GM18517 (cell line): Measurements from ENCODE around the gene ATRN.

Experiments used
- ATAC-seq: cut with Tn5 transposase; IDR thresholded peaks from one replicate; pipeline ENCODE4 v1.9.1; 2021; ENCODE audit warnings: mild to moderate bottlenecking, moderate library complexity; ENCODE audit not compliant: unreplicated experiment

ATRN gene

DNA sequence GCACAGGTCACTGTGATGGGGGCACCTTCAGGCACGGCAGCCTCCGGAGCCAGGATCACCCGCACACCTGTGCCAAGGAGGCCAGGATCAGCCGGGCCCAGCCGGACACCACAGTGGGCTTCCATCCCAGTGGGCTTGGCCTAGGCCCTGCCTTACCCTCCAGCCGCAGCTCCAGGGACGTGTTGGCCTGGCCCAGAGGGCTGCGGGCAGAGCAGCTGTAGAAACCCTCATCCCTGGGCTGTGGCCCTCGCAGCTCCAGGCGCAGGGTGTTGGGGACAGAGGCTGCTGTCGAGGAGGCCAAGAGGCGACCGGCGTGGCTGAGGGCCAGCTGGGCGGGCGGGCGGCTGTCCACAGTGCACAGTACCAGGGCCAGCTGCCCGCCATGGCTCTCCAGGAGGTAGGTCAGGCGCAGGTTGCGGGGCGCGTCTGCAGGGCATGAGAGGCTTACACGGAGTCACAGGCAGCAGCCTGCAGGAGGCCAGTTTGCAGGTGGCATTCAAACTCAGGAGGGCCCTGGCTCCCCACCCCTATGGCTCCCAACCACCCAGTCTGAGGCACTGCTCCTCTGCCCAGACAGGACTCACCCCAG is 222.0 kb downstream of the ATRN start:
- ATAC-seq, result no peak

DNA sequence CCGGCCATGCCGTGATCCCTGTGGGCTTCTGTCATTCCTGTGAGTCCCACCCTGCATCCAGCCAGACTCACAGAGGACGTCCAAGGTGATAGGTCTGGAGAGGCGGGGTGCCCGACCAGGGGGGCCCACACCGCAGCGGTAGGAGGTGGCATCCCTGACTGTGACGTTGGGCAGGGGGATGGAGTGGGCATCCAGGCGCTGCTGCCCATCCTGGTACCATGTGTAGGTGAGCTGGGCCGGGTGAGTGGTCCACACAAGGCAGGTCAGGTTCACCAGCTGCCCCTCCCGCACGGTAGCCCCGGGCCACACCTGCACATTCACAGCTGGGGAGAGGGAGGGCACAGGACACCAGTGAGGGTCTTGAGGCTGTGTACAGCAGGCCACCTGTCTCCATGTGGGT is 222.6 kb downstream of the ATRN start:
- ATAC-seq, result no peak

DNA sequence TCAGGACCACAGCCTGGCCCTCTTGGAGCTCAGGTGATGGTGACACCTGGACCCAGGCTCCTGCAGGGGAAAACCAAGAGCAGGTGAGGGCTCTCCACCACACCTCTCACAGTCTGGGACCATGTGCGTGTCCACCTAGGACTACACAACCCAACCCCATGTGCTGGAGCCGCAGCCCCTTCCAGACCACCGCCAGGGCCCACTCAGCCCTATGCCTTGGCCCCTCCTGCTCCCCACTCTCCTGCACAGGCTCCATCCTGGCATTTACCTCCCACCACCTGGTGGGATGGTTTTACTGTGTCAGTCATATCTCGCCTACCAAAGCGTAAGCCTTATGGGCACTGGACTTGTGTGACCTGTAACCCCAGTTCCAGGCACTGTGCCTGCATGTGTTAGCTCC is 224.0 kb downstream of the ATRN start:
- no peak for ATAC-seq

DNA sequence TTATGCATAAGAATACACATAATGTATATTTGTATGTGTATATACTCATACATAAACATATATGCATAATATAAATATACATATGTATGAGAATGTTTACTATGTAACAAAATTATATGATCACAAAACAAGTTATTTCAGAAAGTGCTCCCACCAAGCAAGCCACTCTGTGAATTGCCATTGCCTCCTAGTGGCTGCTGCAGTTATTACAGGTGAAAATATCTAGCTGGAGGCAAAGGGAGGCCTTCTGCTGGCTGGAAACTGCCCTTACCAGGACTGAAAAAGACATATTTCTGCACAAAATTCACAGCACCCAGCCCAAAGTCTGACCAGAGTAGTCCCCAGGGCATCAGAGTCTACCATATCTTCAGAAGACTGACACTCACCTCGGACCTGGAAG is 225.4 kb downstream of the ATRN start:
- no peak for ATAC-seq

DNA sequence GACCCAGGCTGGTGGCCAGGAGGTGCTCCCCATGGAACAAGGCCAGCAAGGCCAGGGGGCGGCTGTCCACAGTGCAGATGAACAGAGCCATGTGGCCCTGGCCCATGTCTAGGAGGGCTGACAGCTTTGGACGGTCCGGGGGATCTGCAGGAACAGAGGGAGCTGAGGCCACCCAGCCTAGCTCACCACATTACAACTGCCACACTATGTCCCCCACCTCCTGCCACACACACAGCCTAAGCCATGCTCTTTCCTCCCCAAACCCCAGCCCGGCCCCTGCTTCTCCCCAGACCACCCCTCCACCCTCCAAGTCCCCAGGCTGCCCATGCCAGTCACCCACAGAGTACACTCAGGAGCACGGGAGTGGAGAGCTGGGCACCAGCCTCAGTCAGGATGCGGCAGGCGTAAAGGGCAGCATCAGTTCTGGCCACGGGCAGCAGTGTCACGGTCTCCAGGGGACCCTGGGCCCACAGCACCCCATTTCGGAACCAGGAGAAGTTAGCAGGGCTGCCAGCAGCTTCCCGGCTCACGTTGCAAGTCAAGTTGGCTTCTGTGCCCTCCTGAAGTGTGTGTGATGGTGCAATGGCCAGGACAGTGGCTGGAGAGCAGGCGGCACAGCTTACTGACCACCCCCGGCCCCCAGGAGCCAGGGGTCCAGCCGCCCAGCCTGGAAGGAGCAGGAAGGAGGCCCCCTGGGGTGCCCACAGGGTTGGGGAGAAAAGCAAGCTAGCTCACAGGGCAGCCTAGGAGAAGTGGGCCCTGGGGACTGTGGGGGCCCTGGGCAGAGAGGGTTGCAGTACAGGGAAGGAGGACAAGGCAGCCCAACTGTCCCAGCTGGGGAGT is 226.1 kb downstream of the ATRN start:
- ATAC-seq, result no peak

DNA sequence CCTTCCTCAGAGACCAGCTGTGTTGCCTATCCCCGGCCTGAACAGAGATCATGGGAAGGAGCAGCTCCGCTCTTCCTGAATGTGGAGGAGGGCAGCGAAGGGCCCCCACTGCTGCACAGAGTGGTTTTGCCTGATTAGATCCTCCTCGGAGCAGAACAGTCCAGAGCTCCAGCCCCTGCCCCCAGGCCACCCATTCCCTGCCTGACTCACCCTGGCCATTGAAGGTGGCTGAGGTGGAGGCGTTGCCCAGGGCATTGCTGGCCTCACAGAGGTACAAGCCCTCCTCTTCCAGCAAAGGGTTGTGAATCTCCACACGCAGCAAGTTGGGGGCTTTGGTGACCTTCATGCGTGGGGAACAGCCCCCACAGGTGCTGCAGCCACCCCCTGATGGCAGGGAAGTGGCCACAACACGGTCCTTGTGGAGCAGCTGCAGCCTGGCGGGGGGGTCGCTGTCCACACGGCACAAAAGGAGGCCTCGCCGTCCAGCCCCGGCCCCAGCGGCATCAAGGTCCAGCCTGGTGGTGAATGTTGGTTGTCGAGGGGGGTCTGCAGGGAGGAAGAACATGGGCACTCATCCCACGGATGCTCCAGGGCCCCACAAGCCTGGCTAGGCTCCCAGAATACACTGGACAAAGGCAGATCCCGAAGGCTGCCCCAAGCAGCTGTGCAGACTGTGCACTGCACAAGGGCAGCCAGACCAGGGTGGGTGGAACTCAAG is 226.9 kb downstream of the ATRN start:
- ATAC-seq, result no peak

DNA sequence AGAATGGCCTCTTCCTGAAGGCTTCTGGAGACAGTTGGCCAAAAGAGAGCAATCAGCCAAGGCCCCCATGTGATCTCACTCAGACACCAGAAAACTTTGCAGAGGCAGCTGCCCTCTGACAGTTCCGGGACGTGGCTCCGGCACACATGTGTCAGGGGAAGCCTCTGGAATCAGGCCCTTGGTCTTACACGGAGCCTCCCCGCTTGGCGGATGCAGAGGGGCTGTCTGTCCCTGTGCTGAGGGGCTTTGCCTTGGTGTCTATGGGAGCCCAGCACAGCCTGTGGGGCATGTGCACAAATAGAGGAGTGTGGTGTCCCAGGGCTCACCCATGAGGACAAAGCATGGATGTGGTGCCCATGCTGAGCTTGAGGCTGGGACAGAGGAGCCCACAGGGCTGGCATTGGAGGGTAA is 227.8 kb downstream of the ATRN start:
- no peak for ATAC-seq

DNA sequence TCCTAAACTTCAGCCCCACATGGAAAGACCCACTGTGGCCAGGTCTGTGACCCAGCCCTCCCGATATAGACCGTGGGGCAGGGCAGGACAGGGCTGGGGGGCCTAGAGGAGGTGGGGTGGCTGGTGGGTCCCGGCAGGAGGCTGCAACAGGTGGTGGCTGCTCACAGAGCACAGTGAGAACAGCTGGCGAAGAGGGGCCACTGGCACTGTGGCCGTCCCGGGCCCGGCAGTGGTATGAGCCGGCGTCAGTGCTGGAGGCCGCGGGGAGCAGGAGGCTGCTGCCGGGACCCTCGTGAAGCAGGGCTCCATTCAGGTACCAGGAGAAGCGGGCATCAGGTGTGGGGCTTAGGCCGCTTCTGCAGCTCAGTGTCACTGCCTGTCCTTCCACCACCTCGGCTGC is 228.2 kb downstream of the ATRN start:
- no peak for ATAC-seq
